Measurements from ENCODE around the gene RNASE7.
A peak's percentile ranks its signal among the peaks of the same experiment; 100 is the strongest.

Gene RNASE7

DNA sequence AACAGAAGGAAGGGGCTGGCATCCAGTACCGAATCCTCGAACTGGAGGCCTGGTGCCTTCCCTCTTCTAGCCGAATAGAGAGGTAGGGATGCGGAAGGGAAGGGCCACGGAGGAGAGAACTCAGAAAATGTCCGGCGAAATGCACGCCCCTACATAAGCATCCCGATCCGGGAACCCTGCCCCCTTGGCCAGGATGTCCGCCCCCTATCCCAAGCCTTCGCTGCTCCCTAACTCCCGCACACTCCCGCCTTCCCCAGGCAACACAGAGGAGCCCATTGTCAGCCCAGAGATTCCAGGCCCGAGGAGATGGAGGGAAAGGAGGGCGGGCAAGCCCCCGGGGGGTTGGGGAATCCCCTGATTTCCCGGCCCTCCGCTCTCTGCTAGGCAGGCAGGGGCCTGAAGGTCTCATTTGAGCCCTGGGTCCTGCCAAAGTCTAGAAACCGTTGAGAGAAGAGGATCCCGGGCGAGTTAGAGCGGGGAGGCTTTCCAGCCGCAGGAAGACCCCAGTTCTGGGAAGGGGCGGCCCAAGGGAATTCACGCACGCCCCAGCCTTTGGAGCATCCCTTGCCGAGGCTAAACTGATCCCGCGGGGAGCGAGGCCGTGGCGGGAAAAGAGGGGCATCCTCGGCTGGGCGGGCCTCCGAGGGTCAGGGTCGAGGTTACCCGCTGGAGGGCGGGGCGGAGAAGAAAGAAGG is 27.4 kb downstream of the RNASE7 start:
- peak in 1 of 2 experiments; percentile 30 for DNase-seq

DNA sequence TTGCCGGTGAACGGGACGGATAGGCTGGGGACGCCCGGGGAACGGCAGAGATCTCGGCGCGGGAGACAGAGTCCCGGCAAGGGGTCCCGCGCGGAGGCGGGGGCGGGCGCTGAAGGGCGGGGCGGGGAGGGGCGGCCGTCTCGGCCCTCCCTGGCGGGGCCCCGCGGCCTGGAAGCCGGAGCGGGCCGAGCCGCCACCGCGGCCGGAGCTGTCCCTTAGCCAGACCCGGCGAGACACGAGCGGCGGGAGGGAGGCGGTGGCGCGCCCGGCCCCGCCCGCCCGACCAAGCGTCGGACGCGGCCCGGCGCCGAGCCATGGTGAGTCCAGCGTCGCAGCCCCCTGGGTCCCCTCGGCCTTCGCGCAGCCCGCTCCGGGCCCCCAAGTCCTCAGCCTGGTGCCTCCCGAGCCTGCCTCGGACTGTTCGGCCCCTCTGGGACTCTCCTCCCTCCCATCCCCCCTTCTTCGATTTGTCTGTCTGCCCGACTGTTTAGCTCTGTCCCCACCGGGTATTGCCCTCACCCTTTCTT is 28.0 kb downstream of the RNASE7 start, which contains the start of gene ARHGEF40:
TSS of gene ARHGEF40 (plus strand) at position 222 of the 527 bp plus-strand sequence. CDS start at position 315, 93 bp downstream.
- DNase-seq, result peak; percentile 33 to 43

DNA sequence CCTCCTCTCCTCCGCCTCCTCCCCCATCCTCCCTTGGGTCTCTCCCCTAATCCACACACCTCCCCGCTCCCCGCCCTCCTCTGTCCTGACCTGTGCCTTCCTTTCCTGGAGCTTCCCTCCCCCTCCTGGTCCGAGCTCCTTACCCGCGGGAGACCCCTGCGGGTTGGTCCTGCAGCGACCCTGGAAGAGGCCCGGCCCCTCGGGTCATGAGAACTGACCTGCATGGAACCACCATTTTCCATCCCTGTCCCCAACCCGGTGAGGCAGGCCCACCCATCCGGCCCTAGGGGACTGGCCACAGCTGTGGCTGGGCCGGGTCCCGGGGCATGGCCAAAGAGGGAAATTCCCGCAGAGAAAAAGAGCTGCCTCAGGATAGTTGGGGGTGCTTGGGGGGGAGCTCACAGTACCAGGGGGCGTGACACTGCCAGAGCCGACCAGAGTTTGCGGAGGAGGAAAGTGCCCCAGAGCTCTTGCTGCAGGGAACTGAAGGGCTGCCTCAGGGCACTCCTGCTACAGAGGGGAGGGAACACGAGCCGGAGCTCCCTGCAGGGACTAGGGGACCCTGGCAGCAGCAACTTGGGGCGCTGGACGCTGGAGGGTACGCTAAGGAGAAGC is 28.6 kb downstream of the RNASE7 start:
- DNase-seq, result peak; percentile 32 to 43

DNA sequence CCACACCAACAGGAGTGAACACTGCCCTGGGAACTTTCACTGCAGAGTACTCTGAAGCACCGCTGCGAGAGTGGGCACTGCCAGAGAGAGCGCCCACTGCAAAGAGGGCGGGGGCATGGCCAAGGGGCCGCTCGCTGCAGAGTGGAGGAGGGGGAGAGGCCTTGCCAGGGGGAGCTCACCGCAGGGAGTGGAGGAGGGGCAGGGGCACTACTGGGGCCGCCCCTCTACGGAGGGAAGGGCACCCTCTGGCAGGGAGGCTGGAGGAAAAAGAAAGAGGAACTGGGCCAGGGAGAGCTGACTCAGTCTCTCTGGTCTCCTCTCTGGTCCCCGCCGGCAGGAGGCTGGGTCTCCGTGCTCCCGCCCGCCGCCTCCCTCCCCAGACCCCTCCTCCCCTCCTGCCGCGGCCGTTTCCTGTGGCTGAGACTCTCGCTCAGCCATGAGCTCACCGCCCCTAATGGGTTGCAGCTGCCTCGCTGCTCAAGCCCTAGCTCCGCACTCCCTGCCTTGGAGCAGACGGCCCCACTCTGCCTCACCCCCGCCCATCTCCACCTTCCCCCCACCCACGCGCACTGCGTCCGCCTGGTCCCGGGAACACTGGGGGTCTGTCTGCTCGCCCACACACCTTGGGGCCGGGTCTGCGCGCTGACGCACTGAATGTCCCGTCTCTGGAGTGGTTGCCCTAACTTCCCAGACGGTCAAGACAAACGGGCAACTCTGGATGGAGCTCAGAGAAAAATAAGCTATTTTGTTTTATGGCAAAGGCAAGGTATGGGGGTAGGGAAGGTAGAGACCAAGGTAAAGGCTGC is 29.3 kb downstream of the RNASE7 start:
- peak; percentile 52 to 64 for DNase-seq

DNA sequence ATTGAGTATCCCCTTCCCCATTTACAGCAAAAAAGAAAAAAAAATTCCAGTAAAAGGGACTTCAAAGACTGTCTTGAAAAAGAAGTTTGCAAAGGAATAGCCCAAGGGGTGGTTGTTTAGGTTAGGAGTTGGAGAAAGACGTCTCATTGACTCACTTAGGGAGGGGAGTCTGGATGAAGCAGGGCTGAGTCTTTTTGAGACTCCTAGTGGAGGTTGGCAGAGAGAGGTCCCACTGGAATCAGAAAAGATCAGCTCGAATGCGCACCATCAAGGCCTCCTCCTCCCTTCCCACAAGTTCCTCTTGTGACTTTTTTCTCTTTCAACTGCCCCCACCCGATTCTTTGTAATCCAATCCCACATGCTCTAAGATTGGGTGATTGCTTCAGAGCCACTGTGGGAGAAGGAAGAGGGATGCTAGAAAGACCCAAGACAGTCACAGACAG is 29.9 kb downstream of the RNASE7 start:
- DNase-seq, result no peak

DNA sequence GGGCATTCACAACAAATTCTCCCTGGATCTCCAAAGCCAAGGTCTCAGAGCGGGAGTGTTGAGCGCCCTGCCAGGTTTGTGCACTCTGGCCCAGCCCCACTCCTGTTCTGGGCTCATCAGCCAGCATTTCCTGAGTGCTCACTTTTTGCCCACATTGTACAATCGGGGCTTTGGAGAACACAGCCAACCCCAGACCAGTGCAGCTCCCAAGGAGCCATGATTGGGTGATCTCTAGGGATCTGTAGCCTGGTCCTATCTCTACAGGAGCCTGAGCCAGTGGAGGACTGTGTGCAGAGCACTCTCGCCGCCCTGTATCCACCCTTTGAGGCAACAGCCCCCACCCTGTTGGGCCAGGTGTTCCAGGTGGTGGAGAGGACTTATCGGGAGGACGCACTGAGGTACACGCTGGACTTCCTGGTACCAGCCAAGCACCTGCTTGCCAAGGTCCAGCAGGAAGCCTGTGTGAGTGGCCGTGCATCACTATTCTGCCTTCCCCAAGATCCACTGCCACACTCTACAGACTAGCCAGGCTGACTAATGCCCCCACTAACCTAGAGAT is 30.7 kb downstream of the RNASE7 start:
- no peak for DNase-seq

DNA sequence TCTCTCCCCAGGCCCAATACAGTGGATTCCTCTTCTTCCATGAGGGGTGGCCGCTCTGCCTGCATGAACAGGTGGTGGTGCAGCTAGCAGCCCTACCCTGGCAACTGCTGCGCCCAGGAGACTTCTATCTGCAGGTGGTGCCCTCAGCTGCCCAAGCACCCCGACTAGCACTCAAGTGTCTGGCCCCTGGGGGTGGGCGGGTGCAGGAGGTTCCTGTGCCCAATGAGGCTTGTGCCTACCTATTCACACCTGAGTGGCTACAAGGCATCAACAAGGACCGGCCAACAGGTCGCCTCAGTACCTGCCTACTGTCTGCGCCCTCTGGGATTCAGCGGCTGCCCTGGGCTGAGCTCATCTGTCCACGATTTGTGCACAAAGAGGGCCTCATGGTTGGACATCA is 31.8 kb downstream of the RNASE7 start:
- no peak for DNase-seq

DNA sequence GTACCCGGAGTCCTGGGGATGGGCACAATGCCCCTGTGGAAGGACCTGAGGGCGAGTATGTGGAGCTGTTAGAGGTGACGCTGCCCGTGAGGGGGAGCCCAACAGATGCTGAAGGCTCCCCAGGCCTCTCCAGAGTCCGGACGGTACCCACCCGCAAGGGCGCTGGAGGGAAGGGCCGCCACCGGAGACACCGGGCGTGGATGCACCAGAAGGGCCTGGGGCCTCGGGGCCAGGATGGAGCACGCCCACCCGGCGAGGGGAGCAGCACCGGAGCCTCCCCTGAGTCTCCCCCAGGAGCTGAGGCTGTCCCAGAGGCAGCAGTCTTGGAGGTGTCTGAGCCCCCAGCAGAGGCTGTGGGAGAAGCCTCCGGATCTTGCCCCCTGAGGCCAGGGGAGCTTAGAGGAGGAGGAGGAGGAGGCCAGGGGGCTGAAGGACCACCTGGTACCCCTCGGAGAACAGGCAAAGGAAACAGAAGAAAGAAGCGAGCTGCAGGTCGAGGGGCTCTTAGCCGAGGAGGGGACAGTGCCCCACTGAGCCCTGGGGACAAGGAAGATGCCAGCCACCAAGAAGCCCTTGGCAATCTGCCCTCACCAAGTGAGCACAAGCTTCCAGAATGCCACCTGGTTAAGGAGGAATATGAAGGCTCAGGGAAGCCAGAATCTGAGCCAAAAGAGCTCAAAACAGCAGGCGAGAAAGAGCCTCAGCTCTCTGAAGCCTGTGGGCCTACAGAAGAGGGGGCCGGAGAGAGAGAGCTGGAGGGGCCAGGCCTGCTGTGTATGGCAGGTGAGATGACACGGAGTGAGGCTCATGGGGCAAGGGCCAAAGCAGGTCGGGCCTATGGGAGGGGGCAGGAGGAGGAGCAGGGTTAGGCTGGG is 32.5 kb downstream of the RNASE7 start:
- no peak for DNase-seq

DNA sequence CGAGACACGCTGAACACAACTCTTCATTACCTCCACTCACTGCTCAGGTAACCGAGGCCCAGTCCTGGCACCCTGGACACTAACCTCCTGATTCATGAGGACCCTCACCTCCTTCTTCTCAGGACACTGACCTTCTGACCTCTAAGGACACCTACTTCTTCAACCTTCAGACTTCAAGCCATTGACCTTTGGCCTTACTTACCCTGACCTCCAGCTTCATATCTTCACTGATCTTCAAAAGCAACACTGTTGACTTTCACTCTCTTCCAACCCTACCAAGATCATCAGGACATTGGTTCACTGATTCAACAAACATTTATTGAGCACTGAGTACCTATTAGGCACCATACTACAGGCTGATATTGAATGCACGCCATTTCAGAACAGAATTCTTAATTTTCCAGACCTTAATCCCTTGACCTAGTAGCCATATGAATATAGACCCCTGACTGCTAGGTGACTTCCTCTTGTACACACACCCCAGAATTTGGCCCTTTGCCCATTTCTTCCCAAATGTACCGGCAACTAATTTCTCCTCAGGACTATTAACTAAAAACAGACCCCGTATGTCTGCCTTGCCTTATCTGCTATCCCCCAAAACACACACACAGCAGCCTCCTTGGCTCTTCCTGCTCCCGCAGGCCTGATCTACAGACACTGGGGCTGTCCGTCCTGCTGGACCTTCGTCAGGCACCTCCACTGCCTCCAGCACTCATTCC is 33.7 kb downstream of the RNASE7 start:
- no peak for DNase-seq

DNA sequence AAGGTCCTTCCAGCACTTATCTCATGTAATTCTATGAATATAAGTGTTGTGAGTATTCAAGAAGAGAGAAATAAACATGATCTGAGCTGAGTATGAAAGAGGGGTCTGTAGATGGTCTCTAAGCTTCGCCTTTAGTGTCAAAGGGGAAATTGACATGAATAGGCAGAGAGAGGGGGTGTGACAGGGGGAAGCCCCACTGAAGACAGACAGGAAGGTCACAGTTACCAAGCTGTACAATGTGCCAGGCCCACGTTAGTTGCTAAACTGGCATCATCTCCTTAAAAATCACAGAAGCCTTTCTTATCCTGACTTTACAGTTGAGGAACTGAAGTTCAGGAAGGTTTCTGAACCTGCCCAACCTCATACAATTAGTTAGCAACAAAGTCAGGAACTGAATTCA is 35.5 kb downstream of the RNASE7 start:
- no peak for DNase-seq

DNA sequence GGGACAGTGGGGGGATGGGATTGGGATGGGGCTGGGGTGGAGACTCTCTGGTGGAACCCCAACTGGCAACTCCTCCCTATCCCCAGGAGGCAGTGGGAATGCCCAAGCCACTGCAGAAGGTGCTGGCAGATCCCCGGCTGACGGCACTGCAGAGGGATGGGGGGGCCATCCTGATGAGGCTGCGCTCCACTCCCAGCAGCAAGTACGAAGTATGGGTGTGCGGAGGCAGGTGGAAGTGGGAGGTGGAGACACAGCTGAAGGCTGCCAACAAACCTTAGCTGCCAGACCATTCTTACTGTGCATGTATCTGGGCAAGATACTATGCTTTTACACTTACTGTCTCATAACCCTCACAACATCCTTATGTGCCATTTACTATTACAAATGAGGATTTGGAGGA is 36.1 kb downstream of the RNASE7 start:
- no peak for DNase-seq

DNA sequence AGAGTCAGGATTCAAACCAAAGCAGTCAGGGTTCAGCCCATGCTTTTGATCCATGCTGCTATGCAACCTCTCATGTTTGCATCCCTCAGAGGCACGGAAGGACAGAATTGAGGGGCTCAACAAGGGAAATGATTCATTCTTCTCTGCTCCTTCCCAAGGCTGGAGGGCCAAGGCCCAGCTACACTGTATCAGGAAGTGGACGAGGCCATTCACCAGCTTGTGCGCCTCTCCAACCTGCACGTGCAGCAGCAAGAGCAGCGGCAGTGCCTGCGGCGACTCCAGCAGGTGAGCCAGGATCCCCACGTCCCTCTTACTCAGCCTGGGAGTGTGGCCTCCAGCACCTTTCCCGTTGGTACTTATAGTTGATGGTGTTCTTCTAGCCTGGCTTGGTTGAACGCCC is 36.6 kb downstream of the RNASE7 start:
- DNase-seq, result no peak

DNA sequence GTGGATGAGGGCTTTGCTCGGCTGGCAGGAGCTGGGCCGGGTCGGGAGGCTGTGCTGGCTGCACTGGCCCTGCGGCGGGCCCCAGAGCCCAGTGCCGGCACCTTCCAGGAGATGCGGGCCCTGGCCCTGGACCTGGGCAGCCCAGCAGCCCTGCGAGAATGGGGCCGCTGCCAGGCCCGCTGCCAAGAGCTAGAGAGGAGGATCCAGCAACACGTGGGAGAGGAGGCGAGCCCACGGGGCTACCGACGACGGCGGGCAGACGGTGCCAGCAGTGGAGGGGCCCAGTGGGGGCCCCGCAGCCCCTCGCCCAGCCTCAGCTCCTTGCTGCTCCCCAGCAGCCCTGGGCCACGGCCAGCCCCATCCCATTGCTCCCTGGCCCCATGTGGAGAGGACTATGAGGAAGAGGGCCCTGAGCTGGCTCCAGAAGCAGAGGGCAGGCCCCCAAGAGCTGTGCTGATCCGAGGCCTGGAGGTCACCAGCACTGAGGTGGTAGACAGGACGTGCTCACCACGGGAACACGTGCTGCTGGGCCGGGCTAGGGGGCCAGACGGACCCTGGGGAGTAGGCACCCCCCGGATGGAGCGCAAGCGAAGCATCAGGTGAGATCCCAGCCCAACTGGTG is 39.5 kb downstream of the RNASE7 start:
- DNase-seq, result no peak

DNA sequence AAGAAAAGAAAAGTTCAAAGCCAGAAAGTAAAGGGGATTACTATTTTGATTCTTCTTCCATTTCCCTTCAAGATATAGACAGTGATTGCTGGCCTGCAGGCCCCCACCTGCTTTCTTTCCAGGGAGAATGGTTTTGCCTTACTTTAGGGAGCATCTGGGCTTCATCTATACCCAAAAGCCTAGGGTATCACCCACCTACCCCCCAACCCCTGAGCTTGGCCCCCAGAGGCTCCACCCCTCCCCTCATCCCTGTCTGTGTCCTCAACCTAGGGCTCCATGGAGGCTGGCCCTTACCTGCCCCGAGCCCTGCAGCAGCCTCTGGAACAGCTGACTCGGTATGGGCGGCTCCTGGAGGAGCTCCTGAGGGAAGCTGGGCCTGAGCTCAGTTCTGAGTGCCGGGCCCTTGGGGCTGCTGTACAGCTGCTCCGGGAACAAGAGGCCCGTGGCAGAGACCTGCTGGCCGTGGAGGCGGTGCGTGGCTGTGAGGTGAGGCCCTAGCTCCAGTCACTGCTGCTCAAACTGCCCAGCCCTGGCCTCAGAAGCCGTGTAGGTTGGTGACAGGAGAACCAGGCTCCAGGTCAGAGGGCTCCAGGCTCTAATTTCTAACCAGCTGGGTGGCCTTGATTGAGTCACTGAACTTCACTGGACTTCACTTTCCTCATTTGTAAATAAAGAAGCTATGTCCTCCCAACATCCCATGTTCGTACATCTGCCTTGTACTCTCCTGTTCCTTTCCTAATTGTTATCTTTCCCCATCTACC is 41.6 kb downstream of the RNASE7 start:
- no peak for DNase-seq

DNA sequence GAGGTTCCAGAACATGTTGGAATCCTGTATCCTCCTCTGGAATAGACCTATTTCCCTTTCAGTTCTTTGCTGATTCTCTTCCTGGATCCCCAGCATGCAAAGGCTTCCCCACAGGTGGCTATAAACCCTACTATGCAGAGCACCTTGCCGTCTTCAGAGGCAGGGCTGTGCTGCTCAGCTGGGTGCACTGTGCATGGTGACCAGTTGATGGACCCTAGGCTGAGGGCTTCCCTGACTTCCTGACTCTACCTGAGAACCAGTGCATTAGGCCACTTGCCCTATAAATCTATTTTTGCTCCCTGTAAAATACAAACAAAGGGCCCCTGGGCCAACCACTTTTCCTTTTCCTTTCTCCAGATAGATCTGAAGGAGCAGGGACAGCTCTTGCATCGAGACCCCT is 42.2 kb downstream of the RNASE7 start:
- DNase-seq, result no peak

DNA sequence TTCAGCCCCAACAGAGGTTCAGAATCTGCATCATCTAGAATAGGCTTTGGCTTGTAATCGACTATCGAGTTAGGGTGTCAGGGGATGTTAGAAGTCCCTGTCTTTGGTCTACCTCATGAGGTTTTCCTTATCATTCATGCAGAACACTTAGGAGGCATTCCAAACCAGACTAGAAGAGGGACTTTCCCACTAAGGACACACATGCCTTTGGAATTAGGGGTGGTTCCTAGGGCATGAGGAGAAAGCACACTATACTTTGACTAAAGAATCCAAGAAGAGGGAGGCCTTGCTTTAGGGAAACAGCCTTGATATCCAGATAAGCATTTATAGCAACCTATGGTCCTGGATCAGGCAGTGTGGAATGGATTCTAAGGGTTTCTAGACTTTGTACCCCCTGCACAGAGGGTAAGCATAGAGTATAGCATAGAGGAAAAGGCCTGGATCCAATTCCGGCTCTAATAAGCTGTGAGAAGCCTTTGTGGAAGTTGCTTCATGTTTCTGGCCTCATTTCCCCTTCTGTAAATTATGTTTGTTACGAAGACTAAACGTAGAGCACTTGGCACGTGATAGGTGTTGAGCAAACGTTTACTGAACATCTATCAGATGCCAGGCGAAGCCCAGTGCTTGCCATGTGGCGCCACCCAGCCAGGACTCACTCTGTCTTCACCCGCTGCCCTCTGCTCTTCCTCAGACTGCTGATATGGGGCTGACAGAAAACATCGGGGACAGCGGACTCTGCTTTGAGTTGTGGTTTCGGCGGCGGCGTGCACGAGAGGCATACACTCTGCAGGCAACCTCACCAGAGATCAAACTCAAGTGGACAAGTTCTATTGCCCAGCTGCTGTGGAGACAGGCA is 43.1 kb downstream of the RNASE7 start:
- no peak for DNase-seq

DNA sequence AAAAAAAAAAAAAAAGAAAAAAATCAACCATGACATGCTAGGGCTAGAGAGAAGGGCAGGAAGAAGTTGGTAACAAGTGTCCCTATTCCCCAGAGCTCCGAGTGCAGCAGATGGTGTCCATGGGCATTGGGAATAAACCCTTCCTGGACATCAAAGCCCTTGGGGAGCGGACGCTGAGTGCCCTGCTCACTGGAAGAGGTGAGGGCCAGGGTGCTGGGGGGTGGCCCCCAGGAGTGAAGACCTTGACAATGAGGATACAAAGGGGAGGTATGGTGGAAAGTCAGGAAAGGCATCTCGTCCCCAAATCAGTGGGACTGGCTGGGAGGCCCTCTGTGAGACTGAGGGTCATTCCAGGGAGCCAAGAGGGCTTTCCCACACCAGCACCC is 44.7 kb downstream of the RNASE7 start:
- DNase-seq, result no peak

DNA sequence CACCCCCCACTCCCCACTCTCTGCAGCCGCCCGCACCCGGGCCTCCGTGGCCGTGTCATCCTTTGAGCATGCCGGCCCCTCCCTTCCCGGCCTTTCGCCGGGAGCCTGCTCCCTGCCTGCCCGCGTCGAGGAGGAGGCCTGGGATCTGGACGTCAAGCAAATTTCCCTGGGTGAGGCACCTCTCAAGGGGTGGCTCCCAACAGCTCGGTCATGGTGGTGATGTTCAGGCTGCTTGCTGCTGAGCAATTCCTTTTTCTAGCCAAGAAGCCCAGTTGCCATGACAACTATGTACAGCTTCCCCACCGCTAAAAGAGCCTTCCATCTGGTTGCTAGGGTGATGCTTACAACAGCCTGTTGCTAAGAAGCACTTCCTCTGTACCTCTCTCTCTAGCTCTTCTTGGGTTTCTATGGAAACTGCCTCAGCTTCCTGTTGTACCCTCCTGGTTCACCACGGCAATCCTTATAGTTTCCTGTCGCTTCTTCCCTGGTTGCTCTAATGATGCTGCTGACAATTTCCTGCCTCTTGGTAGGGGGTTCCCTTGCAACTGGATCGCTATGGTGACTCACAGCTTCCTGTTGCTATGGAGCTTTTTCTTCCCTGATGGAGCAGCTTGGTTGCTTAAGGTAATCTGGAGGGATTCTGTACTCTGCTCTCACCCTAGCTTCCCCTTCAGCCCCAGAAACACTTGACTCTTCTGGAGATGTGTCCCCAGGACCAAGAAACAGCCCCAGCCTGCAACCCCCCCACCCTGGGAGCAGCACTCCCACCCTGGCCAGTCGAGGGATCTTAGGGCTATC is 45.3 kb downstream of the RNASE7 start:
- peak in 1 of 2 experiments; percentile 35 for DNase-seq
